K562 (cell line): ENCODE measurements around the gene KLRC4. TPM values are rescaled to one million over a fixed set of nuclear protein-coding genes. Genes with fewer than 3 reads are reported as not detected.
A peak's percentile ranks its signal among the peaks of the same experiment; 100 is the strongest.

Source experiments
- FOXP1 ChIP-seq: sonication (generic); formaldehyde crosslinking; IDR thresholded peaks from 2 replicates; pipeline ENCODE4 v1.8.0; 2022; ENCODE audit warnings: mild to moderate bottlenecking, missing genetic modification reagents
- RCOR1 ChIP-seq, 2 experiments: IDR thresholded peaks; 2 replicates each; pipeline ENCODE4 v1.6.1; 2012; ENCODE audit warnings: low read depth in 2 of 2, low read length in 2 of 2, borderline replicate concordance in 1 of 2, improper control_type of control experiment in 1 of 2
- SMAD4 ChIP-seq: fragments of 250-450 bp; sonication (Bioruptor Pico); conservative IDR thresholded peaks from 2 replicates; pipeline ENCODE4 v1.8.0; 2021; ENCODE audit warnings: inconsistent platforms, mild to moderate bottlenecking, moderate library complexity
- SMARCC2 ChIP-seq: fragments of 450-650 bp; IDR thresholded peaks from 2 replicates; pipeline ENCODE4 v1.6.1; 2017; ENCODE audit warnings: antibody characterized with exemption, moderate library complexity, mild to moderate bottlenecking, low read depth
- TOE1 ChIP-seq, 2 experiments: fragments of 450-650 bp in 1 of 2; sonication (generic) in 1 of 2; formaldehyde crosslinking in 1 of 2; IDR thresholded peaks; 2 replicates each; pipeline versions ENCODE4 v1.7.1 to v1.8.0; 2016 to 2022; ENCODE audit warnings: borderline replicate concordance in 2 of 2, mild to moderate bottlenecking in 2 of 2, antibody characterized with exemption in 1 of 2, inconsistent platforms in 1 of 2, low read depth in 1 of 2, missing genetic modification reagents in 1 of 2, moderate library complexity in 1 of 2
- UBTF ChIP-seq, 2 experiments: IDR thresholded peaks; 2 replicates each; pipeline ENCODE4 v1.6.1; 2012; ENCODE audit warnings: improper control_type of control experiment in 2 of 2, low read depth in 2 of 2, low read length in 2 of 2, borderline replicate concordance in 1 of 2
- ZKSCAN8 ChIP-seq: fragments of 200-800 bp; sonication (Bioruptor generic); IDR thresholded peaks from 2 replicates; pipeline ENCODE4 v1.6.1; 2016; ENCODE audit warnings: missing genetic modification characterization, missing compliant biosample characterization
- ZNF232 ChIP-seq: sonication (generic); formaldehyde crosslinking; IDR thresholded peaks from 2 replicates; pipeline ENCODE4 v1.8.0; 2022; ENCODE audit warnings: mild to moderate bottlenecking, missing genetic modification reagents
- ZNF384 ChIP-seq: IDR thresholded peaks from 2 replicates; pipeline ENCODE4 v1.6.1; 2012; ENCODE audit warnings: low read depth, low read length, improper control_type of control experiment
- polyA plus RNA-seq, 8 experiments: library from polyadenylated mRNA; depleted of rRNA in 4 of 8; stranded (reverse) in 5 of 8; unstranded in 3 of 8; fragments of >200 nt; fragmentation: Nextera tagmentation in 2 of 8; fragmentation: Illumina TruSeq in 1 of 8; extraction: Ambion mirVana in 2 of 8; extraction: Trizol in 1 of 8; gene quantifications; 2 replicates each; pipeline versions ENCODE4 v1.2.1 to v1.2.3, GENCODE V29; 2011 to 2014; ENCODE audit warnings: inconsistent platforms in 1 of 8, missing spikeins in 1 of 8
- total RNA-seq, 7 experiments: library from RNA; depleted of rRNA in 6 of 7; stranded (reverse); fragments of >200 nt in 6 of 7; fragmentation: Illumina TruSeq in 2 of 7; extraction: Trizol in 2 of 7; gene quantifications; 2 replicates each; pipeline versions ENCODE4 v1.2.1 to v1.2.3, GENCODE V29; 2011 to 2021; ENCODE audit warnings: low replicate concordance in 1 of 7
- TF ChIP-seq, protein P1 (sequence below), 2 experiments: fragments of 450-650 bp; IDR thresholded peaks; 2 replicates each; pipeline ENCODE4 v1.6.1; 2016; ENCODE audit warnings: mild to moderate bottlenecking in 2 of 2, borderline replicate concordance in 1 of 2, low read depth in 1 of 2, moderate library complexity in 1 of 2
- TF ChIP-seq, protein P2 (sequence below): fragments of 450-650 bp; IDR thresholded peaks from 2 replicates; pipeline ENCODE4 v1.7.1; 2018; ENCODE audit warnings: mild to moderate bottlenecking, low read depth; ENCODE audit not compliant: partially characterized antibody

Gene KLRC4
- total and polyA plus RNA-seq, 9 of the 15 experiments (the other 6 are each of a cell fraction or from before 2014, with no cell fraction given), result 0.17 TPM; not detected in 8

DNA sequence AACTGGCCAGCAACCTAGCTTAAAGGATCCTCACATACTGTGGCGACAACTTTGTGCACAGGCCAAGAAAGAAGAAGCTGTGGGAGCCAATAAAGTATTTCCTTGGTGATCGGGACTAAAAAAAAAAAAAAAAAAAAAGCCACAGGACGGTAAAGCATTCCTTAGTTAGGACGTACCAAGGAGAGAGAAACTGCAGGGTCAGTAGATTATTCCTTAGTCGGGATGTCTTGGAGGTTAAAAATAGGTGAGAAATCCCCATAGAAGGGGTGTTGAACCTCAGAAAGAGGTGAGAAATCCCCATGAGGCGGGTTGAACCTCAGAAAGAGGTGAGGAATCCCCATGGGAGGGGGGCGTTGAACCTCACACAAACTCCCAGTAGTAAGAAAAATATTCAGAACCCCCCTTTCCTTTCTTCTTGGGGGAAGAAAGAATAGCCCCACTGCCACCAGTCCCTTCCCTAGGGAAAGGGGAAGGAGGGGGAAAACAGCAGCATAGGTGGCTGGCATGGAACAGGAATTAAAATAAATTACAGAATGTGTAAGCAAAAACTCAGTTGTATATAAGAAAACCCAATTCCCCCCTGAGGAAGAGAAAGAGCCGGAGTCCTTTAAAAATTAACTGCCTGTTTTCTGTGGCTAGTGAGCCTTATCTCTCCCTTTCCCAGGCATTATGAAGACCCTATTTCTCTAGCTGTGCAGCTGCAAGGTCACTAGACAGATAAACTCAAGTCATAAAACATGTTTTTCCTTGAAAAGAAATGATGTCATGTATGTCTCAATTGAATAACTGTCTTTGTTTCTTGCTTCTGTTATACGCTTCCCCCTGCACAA lies 46.5 kb downstream of the KLRC4 start (continued):
- TF ChIP-seq, protein P1, sequence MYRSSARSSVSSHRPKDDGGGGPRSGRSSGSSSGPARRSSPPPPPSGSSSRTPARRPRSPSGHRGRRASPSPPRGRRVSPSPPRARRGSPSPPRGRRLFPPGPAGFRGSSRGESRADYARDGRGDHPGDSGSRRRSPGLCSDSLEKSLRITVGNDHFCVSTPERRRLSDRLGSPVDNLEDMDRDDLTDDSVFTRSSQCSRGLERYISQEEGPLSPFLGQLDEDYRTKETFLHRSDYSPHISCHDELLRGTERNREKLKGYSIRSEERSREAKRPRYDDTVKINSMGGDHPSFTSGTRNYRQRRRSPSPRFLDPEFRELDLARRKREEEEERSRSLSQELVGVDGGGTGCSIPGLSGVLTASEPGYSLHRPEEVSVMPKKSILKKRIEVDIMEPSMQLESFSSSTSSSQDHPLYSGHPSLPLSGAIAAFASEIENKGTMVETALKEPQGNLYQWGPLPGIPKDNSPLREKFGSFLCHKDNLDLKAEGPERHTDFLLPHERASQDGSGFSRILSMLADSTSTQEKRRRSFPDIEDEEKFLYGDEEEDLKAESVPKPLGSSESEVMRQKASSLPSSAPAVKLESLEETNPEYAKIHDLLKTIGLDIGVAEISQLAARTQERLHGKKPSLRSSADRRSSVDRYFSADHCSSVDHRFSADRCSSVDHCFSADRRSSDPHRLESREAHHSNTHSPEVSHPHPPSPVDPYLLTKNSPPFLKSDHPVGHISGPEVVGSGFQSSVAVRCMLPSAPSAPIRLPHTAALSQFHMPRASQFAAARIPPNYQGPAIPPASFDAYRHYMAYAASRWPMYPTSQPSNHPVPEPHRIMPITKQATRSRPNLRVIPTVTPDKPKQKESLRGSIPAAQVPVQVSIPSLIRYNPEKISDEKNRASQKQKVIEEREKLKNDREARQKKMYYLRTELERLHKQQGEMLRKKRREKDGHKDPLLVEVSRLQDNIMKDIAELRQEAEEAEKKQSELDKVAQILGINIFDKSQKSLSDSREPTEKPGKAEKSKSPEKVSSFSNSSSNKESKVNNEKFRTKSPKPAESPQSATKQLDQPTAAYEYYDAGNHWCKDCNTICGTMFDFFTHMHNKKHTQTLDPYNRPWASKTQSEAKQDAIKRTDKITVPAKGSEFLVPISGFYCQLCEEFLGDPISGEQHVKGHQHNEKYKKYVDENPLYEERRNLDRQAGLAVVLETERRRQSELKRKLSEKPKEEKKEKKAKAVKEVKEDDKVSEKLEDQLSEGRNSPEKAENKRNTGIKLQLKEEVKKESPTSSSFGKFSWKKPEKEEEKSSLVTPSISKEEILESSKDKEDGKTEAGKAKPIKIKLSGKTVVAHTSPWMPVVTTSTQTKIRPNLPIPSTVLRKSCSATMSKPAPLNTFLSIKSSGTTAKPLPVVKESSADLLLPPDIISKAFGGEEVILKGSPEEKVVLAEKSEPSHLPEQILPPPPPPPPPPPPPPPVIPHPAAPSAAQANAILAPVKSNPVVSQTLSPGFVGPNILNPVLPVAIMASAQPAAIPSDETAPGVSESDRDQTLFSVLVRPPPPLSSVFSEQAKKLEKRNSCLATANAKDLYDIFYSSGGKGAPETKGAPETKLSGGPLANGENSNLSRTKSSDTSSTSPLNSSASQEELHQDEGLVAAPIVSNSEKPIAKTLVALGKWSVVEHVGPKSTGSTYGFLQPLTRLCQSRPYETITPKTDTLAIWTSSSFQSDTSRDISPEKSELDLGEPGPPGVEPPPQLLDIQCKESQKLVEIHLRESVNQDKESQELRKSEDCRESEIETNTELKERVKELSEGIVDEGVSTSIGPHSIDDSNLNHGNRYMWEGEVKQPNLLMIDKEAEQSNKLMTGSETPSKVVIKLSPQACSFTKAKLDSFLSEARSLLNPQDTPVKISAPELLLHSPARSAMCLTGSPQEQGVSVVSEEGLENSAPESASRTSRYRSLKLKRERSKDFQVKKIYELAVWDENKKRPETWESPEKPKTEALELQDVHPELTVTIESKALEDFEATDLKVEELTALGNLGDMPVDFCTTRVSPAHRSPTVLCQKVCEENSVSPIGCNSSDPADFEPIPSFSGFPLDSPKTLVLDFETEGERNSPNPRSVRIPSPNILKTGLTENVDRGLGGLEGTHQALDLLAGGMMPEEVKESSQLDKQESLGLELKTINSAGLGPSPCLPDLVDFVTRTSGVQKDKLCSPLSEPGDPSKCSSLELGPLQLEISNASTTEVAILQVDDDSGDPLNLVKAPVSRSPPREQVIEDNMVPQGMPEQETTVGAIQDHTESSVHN (IDR thresholded peaks at IDR 0.05; ENCODE audit: borderline replicate concordance in 1 of 2, low read depth in 1 of 2), result 0 out of 4 replicates have a peak, but pooled peaks of 1 of the 2 experiments have one; percentile 41
- 0 out of 2 replicates have a peak, but pooled peaks have one; percentile 51 for TF ChIP-seq SMARCC2
- TF ChIP-seq RCOR1 (IDR thresholded peaks at IDR 0.05; ENCODE audit: borderline replicate concordance in 1 of 2, low read depth in 2 of 2, low read length in 2 of 2), result 0 out of 4 replicates have a peak, but pooled peaks of 1 of the 2 experiments have one; percentile 11
- TF ChIP-seq, protein P2, sequence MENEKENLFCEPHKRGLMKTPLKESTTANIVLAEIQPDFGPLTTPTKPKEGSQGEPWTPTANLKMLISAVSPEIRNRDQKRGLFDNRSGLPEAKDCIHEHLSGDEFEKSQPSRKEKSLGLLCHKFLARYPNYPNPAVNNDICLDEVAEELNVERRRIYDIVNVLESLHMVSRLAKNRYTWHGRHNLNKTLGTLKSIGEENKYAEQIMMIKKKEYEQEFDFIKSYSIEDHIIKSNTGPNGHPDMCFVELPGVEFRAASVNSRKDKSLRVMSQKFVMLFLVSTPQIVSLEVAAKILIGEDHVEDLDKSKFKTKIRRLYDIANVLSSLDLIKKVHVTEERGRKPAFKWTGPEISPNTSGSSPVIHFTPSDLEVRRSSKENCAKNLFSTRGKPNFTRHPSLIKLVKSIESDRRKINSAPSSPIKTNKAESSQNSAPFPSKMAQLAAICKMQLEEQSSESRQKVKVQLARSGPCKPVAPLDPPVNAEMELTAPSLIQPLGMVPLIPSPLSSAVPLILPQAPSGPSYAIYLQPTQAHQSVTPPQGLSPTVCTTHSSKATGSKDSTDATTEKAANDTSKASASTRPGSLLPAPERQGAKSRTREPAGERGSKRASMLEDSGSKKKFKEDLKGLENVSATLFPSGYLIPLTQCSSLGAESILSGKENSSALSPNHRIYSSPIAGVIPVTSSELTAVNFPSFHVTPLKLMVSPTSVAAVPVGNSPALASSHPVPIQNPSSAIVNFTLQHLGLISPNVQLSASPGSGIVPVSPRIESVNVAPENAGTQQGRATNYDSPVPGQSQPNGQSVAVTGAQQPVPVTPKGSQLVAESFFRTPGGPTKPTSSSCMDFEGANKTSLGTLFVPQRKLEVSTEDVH, result no peak
- peak; percentile 84 for TF ChIP-seq ZNF384
- no peak for TF ChIP-seq UBTF (IDR thresholded peaks at IDR 0.05; ENCODE audit: borderline replicate concordance in 1 of 2, low read depth in 2 of 2, low read length in 2 of 2)
- peak; percentile 90 for TF ChIP-seq SMAD4 (CRISPR knock-in tag)
- TF ChIP-seq ZNF232 (CRISPR knock-in tag), result no peak
- TF ChIP-seq FOXP1 (CRISPR knock-in tag), result no peak
- peak; percentile 95 for TF ChIP-seq ZKSCAN8 (CRISPR knock-in tag)
- TF ChIP-seq TOE1 (IDR thresholded peaks at IDR 0.05; ENCODE audit: borderline replicate concordance), result no peak
- TF ChIP-seq TOE1 (CRISPR knock-in tag; IDR thresholded peaks at IDR 0.05; ENCODE audit: borderline replicate concordance, low read depth), result no peak
